ENCODE results near the gene COL11A2.

DNA sequence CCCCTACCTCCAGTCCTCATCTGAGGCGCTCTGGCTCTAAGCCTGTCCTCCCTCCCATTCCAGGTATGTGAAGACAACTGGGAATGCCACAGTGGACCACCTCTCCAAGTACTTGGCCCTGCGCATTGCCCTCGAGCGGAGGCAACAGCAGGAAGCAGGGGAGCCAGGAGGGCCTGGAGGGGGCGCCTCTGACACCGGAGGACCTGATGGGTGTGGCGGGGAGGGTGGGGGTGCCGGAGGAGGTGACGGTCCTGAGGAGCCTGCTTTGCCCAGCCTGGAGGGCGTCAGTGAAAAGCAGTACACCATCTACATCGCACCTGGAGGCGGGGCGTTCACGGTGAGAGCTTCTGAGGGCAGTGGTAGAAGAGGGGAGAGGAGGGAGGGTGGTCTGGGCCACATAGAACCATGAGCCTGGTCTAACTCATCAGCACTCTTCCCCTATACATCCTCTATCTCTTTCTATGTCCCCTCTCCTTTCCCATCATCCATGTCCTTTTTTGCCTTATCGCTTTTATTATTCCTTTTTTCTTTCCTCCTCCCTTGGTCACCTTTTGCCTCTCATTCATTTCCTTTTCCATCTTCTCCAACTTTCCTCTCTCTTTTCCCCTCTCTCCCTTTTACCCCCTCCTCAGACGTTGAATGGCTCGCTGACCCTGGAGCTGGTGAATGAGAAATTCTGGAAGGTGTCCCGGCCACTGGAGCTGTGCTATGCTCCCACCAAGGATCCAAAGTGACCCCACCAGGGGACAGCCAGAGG, 19.6 kb upstream of the COL11A2 start:
- TF ChIP-seq EZH2 (IDR thresholded peaks at IDR 0.05; ENCODE audit: low read length, unreplicated experiment) (no peak), CTCF (conservative IDR thresholded peaks at IDR 0.05; ENCODE audit: low read depth, low read length) (no peak), EZH2phosphoT487 (IDR thresholded peaks at IDR 0.05; ENCODE audit: borderline replicate concordance, low read length) (no peak)

Measured in PC-3 (cell line).